CD4-positive, alpha-beta T cell treated with Interleukin-21 for 1 hour (primary cell): ENCODE results near the gene AATF.

ENCODE experiments used
- DNase-seq: peaks from one replicate; pipeline ENCODE4 v3.0.0-alpha.2; 2020

AATF gene

GRCh38 chr17:36931697-36932382 is 16.9 kb upstream of the AATF start:
- no peak for DNase-seq

DNA sequence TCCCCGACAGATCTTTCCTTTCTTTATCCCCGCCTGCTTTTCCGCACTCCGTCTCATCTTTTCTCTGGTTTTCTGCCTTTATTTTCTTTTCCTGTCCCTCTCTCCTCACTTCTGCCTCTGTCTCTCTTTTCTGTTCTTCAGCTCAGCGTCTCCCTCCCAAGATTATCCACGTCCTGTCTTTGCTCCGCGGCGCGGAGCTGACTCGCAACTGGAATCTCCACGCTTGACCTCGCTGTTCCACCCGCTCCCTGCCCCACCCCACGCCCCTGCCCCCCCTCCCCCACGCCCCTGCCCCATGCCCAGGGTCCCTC is 16.4 kb upstream of the AATF start:
- no peak for DNase-seq

GRCh38 chr17:36932694-36933511 is 15.9 kb upstream of the AATF start:
- no peak for DNase-seq

DNA sequence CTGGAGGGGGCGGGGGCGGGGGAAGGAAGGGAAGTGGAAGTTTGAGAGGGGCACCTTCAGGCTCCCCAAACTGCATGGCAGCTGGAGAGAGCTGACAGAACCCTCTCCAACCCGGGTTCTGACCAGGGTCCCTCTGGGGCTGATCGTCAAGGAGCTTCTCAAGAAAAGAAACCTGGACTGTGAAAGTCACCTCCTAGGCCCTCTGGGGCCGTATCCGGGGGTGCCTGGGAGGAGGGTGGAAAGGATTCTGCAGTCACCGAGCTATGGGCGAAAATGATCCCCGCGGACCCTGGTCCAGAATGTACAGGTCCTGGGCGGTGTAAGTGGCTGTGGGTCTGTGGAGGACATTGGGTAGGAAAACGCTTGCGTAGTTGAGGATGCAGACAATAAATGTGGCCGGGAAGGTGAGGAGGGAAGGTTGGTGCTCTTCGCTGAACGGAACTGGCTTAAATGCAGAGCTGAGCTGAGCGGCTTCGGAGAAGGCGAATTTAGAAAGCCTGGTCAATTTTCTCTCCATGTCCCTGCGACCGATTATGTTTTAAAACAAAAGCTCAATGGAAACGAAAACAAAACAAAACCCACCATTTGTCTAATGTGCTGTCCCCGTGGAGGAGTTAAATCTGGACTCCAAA is 15.1 kb upstream of the AATF start:
- no peak for DNase-seq

- DNase-seq: no peak
Measured at GRCh38 chr17:36934144-36934691, 14.5 kb upstream of the AATF start.

DNA sequence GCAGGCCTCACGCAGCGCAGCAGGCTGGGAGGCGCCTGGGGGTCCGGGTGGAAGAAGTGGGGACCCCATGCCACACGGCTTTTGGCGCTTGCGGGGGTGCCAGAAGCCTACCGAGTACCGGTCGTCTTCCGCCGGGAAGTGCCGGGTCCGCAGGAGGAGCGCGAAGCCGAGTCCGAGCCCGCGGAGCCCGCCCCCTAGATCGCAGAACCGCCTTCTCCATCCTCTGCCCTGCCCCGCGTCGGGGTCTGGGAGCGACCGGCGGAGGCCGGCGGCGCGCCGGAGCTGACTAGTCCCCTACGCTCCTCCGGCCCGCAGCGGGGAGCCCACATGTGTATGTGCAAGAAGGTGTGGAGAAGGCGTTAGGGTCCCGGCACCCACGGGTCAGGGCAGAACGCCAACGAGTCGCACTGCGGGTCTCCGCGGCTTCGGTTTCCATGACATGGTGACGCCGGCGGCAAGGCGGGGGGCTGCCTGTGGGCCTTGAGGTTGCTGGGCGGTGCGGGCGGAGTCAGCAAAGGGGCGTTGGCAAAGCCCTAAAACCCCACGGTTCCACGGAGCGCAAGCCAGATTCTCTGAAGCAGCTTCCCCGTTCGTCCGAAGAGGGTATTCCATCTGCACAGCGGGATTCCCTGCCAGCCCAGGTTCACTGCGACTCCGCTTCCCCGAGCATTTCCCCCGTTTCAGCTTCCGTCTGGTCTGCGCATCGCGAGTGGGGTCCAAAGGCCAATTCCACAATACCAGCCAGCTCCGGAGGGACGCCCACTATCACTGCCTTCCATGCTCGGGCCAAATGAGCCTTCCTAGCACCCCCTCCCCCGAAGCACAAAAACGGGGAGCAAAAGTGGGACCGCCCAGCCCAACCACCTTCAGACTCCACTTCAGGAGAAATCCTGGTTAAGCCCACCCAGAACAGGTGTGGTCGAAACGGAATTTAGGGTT is 13.8 kb upstream of the AATF start:
- DNase-seq: no peak

DNA sequence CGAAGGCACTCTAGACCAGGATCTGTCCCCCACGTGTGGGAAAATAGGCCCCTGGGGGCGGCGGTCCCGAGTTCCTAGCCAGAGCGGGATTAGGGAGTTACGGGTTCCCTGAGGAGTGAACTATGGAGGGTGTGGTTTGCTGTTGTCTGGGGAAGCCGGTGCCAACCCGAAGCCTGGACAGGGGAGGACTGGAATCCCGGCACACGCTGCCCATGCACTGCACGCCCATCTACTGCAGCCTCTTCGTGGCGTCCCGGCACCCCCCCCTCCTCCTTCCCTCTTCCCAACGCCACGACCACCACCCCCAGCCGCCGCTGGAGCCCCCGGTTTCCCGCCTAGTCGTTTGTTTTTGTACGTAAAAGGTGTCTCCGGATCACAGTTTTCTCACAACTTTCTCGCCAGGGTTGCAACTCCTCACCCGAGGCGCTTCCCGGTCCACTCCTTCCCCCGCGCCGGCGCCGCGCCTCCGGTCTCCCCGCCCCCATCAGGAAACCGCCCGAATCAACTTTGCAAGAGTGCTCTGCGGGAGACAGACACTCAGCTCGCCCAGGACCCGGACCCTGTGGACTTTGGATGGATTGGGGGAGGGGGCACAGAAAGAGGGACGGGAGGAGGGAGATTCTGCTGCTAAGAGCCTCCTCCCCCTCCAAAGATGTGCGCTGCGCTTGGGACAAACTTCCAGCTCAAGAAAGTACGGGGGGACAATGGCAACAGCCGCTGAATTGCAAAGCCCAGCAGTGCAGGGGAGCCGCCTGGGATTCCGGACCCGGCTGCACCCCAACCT is 12.9 kb upstream of the AATF start:
- DNase-seq: no peak

DNA sequence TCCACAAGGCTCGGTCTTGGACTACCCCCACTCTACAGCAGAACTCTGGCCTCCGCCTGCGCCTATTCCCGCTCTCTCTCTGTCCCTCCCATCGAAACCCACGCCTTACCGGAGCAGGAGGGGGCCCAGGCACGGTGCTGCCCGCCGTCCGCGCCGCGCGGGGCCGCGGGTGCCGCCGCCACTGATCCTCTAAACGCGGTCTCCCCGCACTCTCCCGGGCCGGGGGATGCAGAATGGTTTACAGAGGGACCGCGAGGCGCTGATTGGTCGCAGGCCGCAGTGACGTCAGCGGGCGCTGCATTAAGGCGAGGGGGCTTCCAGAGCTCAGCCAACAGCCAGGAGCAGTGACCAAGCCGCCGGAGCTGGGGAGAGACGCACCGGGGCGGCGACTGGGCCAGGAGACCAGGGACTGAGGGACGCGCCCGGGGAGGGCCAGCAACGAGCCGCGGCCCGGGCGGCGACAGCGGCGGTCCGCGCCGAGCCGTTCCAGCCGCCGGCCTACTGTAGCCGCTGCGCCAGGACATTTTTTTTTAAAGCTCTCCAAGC is 12.2 kb upstream of the AATF start:
- DNase-seq: no peak

GRCh38 chr17:36937001-36937958 is 11.5 kb upstream of the AATF start, which contains the start of gene LHX1:
Gene LHX1, plus strand, starts transcription at chr17:36937475. Its CDS starts 723 bp downstream, at chr17:36938198.
- no peak for DNase-seq

- no peak for DNase-seq
Measured at GRCh38 chr17:36937959-36938565, 10.7 kb upstream of the AATF start.

DNA sequence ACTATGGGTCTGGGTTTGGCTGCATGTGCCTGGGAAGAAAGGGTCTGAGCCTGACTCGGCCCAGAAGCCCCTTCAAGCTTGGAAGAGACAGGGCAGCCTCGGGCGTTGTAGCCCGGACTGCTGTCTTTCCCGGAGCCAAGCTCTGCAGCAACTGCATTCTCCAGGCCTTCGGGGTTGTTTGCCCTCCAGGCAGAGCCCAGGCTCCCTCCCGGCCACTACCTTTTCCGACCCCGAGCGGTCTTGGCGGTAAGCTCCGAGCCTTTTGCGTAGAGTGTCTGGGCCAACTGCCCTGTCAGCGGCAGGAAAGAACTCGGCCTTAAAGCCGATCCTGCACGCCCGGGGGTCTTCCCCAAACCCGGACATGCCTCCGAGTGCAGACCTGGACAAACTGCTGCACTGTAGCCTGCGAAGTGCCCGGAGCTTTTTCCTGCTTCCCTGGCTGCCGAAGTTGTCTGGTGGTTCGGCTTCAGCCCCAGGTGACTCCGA is 10.1 kb upstream of the AATF start:
- no peak for DNase-seq

DNA sequence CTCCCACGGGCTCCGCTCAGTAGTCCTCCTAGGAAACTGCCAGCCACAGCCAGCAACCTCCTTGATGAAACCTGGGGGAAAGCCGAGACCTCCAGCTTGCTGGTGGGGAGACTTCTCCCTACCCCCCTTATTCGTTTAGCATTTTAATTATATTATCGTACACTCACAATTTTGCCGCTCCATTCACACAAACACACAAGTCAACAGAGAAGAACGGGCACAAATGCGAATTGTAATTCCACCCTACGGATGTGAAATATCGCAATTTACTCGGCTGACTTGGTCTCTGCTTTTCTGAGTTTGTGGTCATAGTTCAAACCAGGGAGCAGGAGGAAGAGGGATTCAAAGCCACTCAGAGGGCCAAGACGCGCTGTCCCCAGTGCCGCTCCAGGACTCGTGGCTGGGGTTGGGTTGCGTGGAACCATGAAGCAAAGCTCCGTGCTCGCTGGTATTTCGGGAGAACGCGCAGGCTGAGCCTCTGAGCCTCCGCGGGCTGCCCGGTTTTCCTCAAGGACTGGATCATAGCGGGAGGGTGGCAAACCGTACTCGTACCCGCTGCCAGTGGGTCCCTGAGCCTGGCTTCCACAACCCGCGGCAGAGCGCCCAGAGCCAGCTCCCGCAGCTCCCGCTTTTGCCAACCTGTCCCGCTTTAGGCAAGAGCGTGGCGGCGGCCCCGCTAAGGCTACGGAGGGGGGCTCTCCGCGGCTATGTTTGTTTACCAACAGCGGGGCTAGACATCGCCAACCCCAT is 9.5 kb upstream of the AATF start:
- no peak for DNase-seq

GRCh38 chr17:36939802-36940312 is 8.9 kb upstream of the AATF start:
- no peak for DNase-seq

- no peak for DNase-seq
Measured at GRCh38 chr17:36940313-36941264, 8.2 kb upstream of the AATF start.

DNA sequence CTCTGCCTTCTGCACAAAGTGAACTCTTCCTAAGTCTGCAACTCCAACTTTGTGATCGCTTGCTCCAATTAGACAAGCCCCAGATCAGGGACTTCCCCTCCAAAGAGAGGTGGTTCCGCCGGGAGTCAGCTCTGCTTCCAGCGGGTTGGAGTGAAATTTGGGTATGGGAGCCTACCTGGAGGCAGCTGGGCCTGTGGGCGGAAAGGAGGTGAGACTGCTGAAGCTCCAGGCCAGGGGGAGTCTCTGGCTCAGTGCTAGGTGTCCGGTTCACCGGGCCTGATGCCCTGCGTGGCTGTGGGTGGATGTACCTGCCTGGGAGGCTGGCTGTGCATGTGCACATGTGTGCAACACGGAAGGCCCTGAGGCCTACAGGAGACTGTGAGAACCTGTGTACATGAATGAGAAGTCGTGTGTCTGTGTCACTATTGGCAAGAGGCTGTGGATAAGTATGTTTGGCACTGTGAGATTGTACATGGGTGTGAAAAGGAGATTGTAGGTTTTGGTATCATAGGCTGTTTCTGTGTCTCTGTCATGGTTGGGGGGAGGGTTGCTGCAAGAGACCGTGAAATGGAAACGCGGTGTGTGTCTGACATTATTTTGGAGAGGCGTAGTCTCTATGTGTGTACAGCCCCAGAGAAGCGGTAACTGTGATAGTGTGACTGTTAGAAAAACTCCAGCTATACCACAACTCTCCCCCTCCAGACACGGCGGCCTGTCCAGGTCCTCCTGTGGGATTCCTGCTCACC is 7.3 kb upstream of the AATF start:
- DNase-seq: no peak

- no peak for DNase-seq
Measured at GRCh38 chr17:36942019-36942599, 6.6 kb upstream of the AATF start.
